Stimulated activated CD4-positive, alpha-beta T cell treated with anti-CD3 and anti-CD28 coated beads, Interleukin-1b, Interleukin-23, amount 100 ng/mL, for 4 hours (primary cell): ENCODE results near the gene NEURL4.
A peak's percentile ranks its signal among the peaks of the same experiment; 100 is the strongest.

ENCODE experiments used
- DNase-seq, 2 donors: peaks; one replicate each; pipeline ENCODE4 v3.0.0-alpha.2; 2020; ENCODE audit warnings: low read depth in 2 of 2

The NEURL4 gene

DNA sequence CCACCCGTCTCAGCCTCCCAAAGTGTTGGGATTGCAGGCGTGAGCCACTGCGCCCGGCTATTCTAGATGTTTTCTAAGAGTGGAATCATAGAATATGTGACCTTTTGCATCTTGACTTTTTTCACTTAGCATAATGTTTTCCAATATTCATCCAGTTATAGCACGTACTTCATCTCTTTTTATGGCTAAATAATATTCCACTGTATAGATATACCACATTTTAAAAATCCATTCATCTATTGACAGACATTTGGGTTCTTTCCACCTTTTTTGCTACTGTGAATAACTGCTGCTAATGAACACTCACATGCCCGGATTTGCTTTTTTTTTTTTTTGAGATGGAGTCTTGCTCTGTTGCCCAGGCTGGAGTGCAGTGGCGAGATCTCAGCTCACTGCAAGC is 25.0 kb downstream of the NEURL4 start:
- no peak for DNase-seq

DNA sequence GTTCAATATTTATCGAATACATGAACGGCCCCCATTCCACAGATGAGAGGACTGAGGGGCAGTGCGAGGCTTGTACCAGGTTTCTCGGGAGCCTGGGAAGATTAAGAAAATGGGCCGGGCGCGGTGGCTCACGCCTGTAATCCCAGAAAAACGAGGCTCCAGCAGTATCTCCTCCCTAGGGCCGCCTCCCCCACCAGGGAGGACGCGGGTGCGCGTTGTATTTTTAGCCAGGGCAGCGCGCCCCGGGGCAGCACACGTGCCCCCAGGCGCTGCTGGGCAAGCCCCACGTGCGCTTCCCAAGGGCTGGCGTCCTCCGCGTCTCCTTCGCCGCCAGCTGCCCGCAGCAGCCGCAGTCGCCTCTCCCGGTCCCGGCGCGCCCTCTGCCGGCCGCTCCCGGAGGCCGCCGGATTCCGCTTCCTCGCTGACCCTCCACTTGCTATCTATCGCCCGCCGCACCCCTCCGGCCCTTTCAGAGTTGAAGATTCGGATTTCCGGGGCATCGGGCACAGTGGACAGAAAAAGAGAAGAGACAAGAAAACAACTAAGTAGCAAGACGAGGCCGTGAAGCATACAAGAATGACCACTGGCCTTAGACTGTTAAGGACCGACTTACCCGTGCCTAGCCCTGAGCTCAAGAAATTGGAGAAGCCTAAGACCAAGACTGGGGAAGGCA is 32.8 kb downstream of the NEURL4 start:
- peak; percentile 60 to 66 for DNase-seq

DNA sequence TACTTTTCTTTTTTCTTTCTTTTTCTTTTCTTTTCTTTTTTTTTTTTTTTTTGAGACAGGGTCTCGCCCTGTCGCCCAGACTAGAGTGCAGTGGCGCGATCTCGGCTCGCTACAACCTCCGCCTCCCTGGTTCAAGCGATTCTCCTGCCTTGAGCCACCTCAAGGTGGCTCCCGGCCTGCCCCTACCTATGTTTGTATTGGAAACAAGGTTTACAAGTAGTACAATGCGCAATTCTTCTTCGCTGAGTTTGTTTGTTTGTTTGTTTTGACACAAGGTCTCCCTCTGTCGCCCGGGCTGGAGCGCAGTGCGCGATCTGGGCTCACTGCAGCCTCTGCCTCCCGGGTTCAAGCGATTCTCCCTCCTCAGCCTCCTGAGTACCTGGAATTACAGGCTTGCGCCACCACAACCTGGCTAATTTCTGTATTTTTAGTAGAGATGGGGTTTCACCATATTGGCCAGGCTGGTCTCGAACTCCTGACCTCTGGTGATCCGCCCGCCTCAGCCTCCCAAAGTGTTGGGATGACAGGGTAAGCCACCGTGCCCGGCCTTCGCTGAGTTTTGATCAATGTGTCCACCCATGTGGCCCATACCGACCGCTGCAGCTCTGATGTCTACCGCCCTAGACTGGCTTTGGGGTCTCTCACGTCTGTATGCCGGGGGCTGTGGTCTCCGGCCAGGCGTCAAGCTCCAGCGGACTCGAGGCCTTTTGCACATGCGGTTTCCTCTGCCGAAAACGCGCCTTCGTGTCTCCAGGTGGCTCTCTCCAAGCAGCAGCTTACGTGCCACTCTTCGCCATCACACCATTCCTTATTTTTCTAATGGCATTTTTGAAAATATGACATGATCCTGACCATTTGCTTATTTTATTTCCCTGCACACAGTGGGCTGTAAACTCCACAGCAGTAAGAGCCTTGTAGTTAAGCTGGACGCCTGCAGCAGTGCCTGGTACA is 33.6 kb downstream of the NEURL4 start:
- no peak for DNase-seq

DNA sequence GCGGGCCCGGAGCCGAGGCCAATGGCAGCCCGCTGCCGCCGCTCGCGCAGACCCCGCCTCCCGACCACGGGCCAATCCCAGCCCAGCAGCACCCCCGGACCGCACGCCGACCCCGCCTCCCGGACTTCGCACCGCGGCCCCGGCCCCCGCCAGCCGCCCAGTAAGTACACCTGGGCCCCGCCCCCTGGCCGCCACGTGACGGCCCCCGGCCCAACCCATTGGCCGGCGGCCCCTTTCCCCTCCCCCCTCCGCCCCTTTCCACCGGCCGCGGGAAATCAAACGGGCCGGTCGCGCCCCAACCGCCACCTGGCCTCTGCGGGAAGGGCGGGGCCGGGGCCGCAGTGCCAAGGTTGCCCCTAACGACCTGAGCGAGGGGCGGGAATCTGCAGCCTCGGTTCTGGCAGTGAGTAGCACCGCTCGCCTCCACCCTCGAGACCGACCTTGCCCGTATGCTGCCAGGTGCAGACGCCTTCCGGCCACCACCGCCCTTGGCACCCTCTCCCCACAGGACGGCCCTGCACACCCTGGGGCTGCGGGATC is 34.5 kb downstream of the NEURL4 start, which contains the start of gene YBX2:
YBX2 (minus strand) TSS at position 26 of the 540 bp plus-strand sequence. CDS start 139 bp downstream, outside the sequence.
- peak; percentile 59 to 71 for DNase-seq

DNA sequence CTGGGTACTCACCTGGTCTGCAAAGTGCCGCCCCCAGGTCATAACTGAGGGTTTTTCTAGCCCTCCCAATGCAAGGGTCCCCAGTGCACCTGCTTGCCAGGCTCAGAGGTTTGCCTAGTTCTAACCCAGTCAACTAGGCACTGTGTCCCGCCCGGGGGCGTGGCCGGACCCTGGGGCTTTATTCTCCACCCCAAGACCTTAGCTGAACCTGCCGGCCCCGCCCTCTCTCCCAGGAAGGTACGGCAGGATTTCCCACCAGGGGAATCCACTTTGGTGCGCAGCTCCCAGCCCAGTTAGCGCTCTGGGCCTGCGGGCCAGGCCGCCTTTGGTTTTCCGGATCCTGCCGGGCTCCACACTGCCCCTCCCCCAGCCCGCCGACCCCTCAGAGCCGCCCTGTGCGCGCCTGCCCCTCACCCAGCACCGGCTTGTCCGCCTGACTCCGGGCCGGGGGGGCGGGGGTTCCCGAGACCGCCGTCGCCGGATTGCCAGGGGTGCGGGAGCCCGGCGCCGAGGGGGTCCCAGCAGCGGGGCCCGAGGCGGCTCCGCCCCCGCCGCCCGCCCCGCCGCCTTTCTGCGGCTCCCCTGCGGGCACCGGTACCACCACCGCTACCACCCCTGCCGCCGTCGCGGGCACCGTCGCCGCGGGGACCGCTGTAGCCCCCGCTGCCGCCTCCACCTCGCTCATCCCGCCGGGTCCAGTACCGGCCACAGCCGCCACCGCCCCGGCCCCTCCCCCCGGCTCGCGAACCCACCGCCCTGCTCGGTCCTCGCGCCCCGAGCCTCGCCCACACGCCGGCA is 35.1 kb downstream of the NEURL4 start:
- no peak for DNase-seq

DNA sequence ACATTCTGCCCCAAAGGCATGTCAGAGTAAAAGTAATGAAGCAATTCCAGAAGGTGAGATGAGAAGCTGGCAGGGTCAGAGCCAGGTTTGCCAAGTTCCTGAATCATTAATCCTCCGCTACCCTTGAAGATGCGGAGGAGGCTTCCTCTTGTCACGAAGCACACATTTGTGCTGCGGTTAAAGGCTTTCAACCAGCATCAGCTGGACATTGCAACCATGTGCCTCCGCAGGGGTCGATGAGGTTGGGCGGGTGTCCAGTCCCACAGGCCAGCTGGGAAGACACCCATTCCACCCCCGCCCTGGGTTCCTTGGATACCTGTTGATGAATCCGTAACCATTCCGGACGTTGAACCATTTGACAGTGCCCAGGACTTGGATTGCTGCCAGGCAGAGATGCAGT is 36.0 kb downstream of the NEURL4 start:
- DNase-seq: no peak

DNA sequence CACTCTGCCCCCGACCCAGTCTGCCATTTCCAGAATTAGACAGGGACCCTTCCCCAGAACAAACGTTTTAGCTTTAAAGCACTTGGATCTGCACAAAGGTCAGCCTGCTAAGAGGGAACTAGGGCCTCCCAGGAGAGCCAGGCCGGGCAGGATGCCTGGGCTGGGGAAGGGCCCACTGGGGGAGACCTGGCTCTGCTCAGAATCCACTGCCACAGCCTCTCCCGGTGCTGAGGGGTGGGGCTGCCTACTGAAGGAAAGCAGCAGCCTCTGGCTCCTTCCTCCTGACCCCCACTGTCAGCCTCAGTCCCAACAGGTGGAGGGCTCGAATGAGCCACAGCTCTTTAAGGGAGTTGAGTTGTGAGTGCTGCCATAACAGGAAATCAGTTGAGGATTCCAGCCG is 36.4 kb downstream of the NEURL4 start:
- no peak for DNase-seq

DNA sequence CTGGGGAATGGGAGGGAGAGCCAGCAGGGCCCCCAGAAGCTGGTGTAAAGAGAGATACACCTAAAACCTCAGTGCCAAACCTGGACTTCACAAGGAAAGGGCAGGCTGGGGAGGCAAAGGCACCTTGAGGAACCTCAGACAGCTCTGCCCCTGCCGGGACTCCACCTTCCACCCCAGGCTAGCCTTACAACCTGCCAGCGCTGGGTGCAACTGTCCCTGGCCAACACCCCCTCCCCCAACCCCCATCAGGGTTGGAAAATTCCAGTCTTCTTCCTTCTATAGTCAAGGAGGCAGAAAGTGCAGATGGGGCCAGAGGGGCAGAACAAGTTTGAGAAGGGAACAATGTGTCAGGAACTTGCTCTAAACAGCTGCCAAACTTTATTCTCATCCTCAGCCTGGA is 36.9 kb downstream of the NEURL4 start:
- DNase-seq: no peak

DNA sequence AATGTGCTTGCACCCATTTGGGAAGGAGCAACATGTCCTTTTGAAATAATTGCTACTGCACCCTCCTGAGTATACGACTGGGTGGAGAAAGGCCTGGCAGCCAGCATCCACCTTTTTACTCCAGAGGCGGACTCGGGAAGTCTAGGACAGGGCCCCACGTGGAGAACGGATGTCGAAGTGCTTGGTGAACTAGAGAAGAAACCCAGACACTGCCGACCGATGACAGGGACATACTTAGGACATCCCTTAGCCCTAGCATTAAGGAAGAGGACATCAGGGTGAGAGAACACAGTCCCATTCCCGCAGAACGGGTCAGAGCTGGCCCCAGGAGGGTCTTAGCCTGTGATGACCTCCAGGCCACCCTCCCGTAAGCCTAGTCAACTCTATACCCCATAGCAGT is 38.5 kb downstream of the NEURL4 start:
- no peak for DNase-seq

DNA sequence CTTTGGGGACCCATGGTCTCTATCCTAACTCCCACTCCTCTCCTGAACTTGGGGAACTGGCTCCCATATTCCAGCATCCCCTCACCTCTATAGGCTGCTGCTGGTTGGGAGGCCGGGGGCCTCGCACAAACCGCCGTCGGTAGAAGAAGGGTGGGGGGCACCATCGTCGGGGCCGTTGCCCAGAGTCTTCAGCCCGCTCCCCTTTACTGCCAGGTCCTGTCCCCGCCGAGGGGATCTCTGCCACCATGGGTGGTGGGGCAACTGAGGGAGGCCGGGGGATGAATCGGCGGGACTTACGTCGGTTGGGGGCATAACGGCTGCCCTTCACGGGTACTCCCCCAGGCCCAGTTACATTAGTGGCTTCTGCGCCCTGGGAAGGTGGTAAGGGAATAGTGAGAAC is 39.0 kb downstream of the NEURL4 start:
- DNase-seq: no peak

DNA sequence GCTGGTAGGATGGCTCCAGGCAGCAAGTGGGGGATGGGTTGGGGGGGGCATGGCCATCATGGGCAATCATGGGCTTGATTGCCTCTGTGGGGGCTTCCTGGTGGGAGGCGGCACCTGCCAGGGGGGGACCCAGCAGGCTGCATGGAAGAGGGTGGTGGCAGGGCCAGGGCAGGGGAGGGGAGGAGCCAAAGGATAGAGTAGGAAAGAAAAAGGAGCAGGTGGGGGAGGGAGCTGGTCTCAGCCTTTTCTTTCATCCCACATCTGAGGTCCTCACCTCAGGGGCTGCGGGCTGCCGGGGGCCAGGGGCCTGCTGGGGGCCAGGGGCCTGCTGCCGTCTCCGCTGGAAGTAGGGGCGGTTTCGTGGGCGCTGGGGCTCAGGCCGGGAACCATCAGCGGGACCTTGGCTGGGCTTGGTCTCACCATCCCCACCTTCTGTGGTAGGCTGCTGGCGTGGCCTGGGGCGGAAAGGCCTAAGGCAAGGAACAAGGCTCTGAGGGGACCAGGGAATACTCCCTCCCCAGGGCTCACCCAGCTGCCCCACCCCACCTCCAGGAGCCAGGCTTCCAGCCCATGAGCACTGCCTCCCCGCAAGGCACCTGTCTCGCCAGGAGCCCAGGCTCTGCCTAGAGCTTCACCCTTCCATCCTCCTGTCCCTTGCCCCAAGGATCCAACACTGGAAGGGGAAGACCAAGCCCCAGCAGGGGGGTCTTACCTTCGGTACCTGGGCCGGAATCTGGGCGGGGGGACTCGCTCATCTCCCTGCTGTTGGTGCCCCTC is 39.7 kb downstream of the NEURL4 start:
- no peak for DNase-seq

DNA sequence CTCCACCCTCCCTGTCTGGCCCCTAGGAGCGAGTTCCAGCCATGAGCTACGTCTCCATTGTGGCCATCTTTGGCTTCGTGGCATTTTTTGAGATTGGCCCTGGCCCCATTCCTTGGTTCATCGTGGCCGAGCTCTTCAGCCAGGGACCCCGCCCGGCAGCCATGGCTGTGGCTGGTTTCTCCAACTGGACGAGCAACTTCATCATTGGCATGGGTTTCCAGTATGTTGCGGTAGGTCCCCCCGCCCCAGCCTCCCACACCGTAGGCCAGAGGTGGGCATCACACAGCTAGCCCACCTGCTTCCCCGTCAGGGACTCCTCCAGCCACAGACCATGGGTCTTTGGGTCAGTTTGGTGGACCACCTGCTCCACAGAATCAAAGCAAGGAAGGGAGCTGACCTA is 43.5 kb downstream of the NEURL4 start:
- DNase-seq: no peak

DNA sequence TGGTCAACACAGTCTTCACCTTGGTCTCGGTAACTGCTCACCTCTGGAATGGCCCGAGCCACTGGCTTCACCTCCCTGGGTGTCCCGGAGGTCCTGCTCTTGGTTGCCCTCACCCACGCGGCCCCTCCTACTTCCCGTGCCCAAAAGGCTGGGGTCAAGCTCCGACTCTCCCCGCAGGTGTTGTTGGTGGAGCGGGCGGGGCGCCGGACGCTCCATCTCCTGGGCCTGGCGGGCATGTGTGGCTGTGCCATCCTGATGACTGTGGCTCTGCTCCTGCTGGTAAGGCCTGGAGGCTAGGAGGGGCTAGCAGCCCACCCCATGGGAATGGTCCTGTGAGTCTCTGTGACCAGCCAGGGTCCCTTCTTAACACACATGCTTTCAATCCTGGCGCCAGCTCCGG is 44.2 kb downstream of the NEURL4 start:
- DNase-seq: no peak

DNA sequence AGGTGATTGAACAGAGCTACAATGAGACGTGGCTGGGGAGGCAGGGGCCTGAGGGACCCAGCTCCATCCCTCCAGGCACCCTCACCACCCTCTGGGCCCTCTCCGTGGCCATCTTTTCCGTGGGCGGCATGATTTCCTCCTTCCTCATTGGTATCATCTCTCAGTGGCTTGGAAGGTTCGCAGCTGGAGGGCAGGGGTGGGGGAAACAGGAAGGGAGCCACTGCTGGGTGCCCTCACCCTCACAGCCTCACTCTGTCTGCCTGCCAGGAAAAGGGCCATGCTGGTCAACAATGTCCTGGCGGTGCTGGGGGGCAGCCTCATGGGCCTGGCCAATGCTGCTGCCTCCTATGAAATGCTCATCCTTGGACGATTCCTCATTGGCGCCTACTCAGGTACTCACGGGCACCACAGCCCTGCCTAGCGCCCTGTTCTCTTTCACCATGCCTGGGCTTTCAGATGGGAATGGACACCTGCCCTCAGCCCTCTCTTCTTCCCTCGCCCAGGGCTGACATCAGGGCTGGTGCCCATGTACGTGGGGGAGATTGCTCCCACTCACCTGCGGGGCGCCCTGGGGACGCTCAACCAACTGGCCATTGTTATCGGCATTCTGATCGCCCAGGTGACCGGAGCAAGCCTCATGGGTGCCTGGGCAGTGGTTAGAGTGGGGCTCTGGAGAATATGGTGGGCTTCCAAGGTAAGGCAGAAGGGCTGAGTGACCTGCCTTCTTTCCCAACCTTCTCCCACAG is 45.5 kb downstream of the NEURL4 start:
- DNase-seq: no peak

DNA sequence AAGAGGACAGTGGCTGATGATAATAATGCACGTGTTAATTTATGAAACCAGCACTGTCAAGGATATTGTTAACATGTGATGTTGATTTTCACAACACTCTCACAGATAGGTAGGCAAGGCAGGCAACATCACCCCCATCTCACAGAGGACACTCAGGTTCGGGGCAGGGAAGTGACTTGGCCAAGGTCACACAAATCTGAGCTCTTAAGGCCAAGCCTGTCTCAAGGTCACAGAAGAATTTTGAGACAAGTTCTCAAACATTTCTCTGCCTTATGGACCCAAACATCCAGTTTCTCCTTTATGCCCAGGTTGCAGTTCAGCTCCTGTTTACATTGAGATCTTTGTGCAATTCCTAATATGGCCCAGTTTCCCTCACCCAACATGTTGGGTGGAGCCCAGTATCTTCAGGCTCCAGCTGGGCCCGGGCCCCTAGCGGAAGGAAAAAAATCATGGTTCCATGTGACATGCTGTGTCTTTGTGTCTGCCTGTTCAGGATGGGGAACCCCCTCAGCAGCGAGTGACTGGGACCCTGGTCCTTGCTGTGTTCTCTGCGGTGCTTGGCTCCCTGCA is 46.3 kb downstream of the NEURL4 start:
- DNase-seq: no peak

DNA sequence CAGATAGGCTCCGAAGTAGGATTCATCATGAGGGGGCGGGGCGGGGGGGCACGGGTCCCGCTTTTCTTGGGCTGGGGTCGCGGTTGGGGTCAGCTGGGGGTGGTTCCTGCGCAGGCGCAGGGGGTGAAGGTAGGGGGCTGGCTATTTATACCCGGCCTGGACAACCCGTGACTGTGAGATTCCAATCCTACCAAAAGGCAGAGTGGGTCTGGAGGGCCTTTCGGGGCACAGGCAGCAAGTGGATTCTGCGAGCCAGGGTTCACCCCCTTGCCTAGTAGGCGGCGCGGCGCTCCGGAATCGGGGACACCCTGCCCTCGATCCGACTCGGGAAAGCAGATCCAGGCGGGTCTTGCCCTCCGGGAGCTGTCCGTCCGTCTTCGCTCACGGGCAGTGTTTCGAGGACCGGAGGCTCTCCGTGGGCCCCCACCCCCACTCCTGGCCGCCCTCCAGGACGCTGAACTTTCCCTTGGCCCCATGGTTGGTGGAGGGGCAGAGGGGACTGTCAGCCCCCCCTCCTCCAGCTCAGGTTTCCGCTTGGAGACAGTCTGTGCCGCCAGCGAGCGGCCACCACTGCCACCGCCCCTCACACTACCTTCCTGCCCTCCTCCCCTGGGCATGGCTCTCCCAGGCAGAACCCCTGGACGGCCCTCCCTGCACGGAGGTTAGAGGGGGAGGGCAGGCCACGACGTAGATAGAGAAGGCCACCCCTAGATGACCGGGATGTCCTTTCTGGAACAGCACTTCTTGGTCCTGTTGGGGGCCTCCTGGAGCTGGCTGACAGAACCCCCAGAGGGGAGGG is 47.0 kb downstream of the NEURL4 start:
- DNase-seq: no peak

DNA sequence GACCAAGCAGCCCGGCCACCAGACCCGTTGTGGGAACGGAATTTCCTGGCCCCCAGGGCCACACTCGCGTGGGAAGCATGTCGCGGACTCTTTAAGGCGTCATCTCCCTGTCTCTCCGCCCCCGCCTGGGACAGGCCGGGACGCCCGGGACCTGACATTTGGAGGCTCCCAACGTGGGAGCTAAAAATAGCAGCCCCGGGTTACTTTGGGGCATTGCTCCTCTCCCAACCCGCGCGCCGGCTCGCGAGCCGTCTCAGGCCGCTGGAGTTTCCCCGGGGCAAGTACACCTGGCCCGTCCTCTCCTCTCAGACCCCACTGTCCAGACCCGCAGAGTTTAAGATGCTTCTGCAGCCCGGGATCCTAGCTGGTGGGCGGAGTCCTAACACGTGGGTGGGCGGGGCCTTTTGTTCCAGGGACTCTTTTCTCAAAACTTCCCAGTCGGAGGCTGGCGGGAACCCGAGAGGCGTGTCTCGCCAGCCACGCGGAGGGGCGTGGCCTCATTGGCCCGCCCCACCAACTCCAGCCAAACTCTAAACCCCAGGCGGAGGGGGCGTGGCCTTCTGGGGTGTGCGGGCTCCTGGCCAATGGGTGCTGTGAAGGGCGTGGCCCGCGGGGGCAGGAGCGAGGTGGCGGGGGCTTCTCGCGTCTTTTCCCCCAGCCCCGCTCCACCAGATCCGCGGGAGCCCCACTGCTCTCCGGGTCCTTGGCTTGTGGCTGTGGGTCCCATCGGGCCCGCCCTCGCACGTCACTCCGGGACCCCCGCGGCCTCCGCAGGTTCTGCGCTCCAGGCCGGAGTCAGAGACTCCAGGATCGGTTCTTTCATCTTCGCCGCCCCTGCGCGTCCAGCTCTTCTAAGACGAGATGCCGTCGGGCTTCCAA is 47.8 kb downstream of the NEURL4 start, which contains the start of gene SLC2A4:
SLC2A4 (plus strand) TSS at position 645 of the 879 bp plus-strand sequence; CDS start at position 862, 217 bp downstream.
- DNase-seq: peak; percentile 84 to 93

DNA sequence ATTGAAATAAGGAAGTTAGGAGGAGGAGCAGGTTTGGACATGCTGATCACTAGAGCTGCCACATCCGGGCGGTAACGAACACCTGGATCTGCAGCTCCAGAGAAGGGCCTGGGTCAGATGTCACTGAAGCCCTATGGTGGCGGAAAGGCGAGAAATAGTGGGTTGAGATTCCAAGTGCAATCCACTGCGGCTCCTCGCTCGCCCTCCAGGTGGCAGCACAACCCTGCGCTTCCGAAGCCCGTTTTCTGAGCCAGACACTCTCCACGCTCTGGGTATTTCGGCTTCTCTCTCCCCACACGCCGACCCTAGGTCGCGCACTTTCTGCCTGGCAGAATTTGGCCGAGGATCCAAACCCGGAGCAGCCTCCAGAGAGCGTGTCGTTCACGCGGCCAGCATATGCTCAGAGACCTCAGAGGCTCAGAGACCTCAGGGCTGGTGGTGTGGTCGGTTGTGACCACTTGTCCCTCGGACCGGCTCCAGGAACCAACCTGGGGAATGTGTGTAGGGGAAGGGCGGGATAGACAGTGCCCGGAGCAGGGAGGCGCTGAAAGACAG is 48.5 kb downstream of the NEURL4 start:
- DNase-seq: peak; percentile 78 to 89
